ENCODE data around the gene RPL27.

The RPL27 gene

DNA sequence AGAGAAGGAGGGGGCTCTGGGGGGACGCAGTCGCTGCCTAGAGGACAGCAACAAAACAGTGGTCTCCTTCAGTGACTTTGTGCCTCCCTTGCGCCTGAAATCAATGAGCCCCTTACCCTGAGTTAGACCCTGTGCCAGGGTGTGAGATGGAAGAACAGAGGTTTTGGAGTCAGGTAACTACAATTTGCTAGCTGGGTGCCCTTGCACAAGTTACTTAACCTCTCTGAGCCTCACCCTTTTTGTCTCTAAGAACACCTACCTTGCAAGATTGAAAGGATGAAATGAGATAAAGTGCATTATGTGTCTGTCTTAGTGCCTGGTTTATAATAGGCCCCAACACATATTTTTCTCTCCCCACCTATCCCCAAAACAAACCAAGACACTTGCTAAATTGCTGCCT lies 36.7 kb downstream of the RPL27 start:
- Histone ChIP-seq H3K9me3 (ENCODE audit: insufficient read depth, low read depth, low read length) (no peaks in the 10 kb centered on the region), H4K91ac (ENCODE audit: low read depth, low read length) (no peak overlapping the region), H3K9ac (ENCODE audit: low read length) (no peak overlapping the region), H2AK5ac (ENCODE audit: low read length) (no peak overlapping the region), H3K18ac (ENCODE audit: low read length) (no peak overlapping the region), H3K4me3 (ENCODE audit: low read depth, low read length) (no peak overlapping the region), H3K4ac (ENCODE audit: low read depth, low read length) (no peak overlapping the region), H3K4me2 (ENCODE audit: low read length) (no peak overlapping the region), H3K27ac (ENCODE audit: low read depth, low read length) (no peak overlapping the region), H4K12ac (ENCODE audit: low read depth, low read length) (no peak overlapping the region), H3K4me1 (ENCODE audit: control insufficient read depth in 1 of 2, insufficient read depth in 2 of 2, low read length in 2 of 2) (peaks cover 8 to 10% of the 10 kb centered on the region in 2 experiments), H3K79me2 (ENCODE audit: control insufficient read depth, insufficient read depth, low read length, poor library complexity) (no peaks in the 10 kb centered on the region), H3K36me3 (ENCODE audit: control insufficient read depth in 1 of 2, insufficient read depth in 2 of 2, low read length in 2 of 2) (no peaks in the 10 kb centered on the region), H3K23ac (ENCODE audit: low read length) (no peak overlapping the region), H3K27me3 (ENCODE audit: insufficient read depth, low read length) (no peaks in the 10 kb centered on the region), H2BK120ac (ENCODE audit: insufficient read depth, low read length, poor library complexity) (no peak overlapping the region), H3K14ac (ENCODE audit: low read length) (no peak overlapping the region), H2AFZ (ENCODE audit: insufficient read depth, low read length, poor library complexity) (no peak overlapping the region), H2BK5ac (ENCODE audit: low read depth, low read length, poor library complexity) (no peak overlapping the region), H2BK12ac (ENCODE audit: low read length) (no peak overlapping the region), H4K8ac (ENCODE audit: low read depth, low read length) (no peak overlapping the region), H3K79me1 (ENCODE audit: low read length) (no peaks in the 10 kb centered on the region)
- no CpG with 5 or more reads among the region's 3 CpGs for WGBS (ENCODE audit: extremely low coverage, insufficient coverage, insufficient read length)
- no peak for DNase-seq

GRCh38 chr17:43039646-43040045 lies 41.4 kb downstream of the RPL27 start:
- H2BK5ac ChIP-seq (ENCODE audit: low read depth, low read length, poor library complexity), result no peak overlapping the region
- H4K12ac ChIP-seq (ENCODE audit: low read depth, low read length), result no peak overlapping the region
- H2AK5ac ChIP-seq (ENCODE audit: low read length), result no peak overlapping the region
- no peak overlapping the region for H2BK120ac ChIP-seq (ENCODE audit: insufficient read depth, low read length, poor library complexity)
- no peak overlapping the region for H3K27ac ChIP-seq (ENCODE audit: low read depth, low read length)
- no peak overlapping the region for H3K4me2 ChIP-seq (ENCODE audit: low read length)
- H3K9me3 ChIP-seq (ENCODE audit: insufficient read depth, low read depth, low read length), result no peaks in the 10 kb centered on the region
- no peaks in the 10 kb centered on the region for H3K36me3 ChIP-seq (ENCODE audit: control insufficient read depth in 1 of 2, insufficient read depth in 2 of 2, low read length in 2 of 2)
- H3K4me1 ChIP-seq (ENCODE audit: control insufficient read depth in 1 of 2, insufficient read depth in 2 of 2, low read length in 2 of 2), result no peaks in the 10 kb centered on the region
- H3K79me2 ChIP-seq (ENCODE audit: control insufficient read depth, insufficient read depth, low read length, poor library complexity), result no peaks in the 10 kb centered on the region
- no peak overlapping the region for H3K18ac ChIP-seq (ENCODE audit: low read length)
- no peak overlapping the region for H3K23ac ChIP-seq (ENCODE audit: low read length)
- H3K4ac ChIP-seq (ENCODE audit: low read depth, low read length), result no peak overlapping the region
- DNase-seq, result no peak
- H3K27me3 ChIP-seq (ENCODE audit: insufficient read depth, low read length), result no peaks in the 10 kb centered on the region
- no peak overlapping the region for H3K9ac ChIP-seq (ENCODE audit: low read length)
- no peak overlapping the region for H4K91ac ChIP-seq (ENCODE audit: low read depth, low read length)
- no CpG with 5 or more reads among the region's 2 CpGs for WGBS (ENCODE audit: extremely low coverage, insufficient coverage, insufficient read length)
- H3K4me3 ChIP-seq (ENCODE audit: low read depth, low read length), result no peak overlapping the region
- H4K8ac ChIP-seq (ENCODE audit: low read depth, low read length), result no peak overlapping the region
- H2BK12ac ChIP-seq (ENCODE audit: low read length), result no peak overlapping the region
- no peak overlapping the region for H3K14ac ChIP-seq (ENCODE audit: low read length)
- no peaks in the 10 kb centered on the region for H3K79me1 ChIP-seq (ENCODE audit: low read length)
- no peak overlapping the region for H2AFZ ChIP-seq (ENCODE audit: insufficient read depth, low read length, poor library complexity)

DNA sequence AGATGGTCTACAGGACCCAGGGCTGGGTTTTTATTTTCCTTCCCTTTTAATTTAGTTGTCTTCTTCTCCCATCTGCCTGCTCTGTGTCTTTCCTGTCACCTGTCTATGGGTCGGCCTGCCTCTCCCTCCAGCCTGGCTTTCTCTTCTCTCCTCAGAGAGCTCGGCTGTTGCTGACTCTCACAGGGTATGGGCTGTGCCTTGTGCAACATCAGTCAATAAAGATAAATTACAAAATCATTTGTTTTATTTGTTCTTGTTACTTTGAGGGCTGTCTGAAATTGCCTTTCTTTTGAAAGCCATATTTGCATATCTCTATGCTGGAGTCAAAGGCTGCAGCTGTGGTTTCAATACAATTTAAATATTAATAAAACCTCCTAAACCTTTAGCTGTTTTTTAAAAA lies 42.4 kb downstream of the RPL27 start:
- Histone ChIP-seq H3K9me3 (ENCODE audit: insufficient read depth, low read depth, low read length) (no peaks in the 10 kb centered on the region), H3K4me1 (ENCODE audit: control insufficient read depth in 1 of 2, insufficient read depth in 2 of 2, low read length in 2 of 2) (no peaks in the 10 kb centered on the region), H4K8ac (ENCODE audit: low read depth, low read length) (no peak overlapping the region), H4K91ac (ENCODE audit: low read depth, low read length) (no peak overlapping the region), H3K4ac (ENCODE audit: low read depth, low read length) (no peak overlapping the region), H2BK12ac (ENCODE audit: low read length) (no peak overlapping the region), H3K36me3 (ENCODE audit: control insufficient read depth in 1 of 2, insufficient read depth in 2 of 2, low read length in 2 of 2) (no peaks in the 10 kb centered on the region), H3K14ac (ENCODE audit: low read length) (no peak overlapping the region), H3K4me3 (ENCODE audit: low read depth, low read length) (no peak overlapping the region), H2AFZ (ENCODE audit: insufficient read depth, low read length, poor library complexity) (no peak overlapping the region), H3K9ac (ENCODE audit: low read length) (no peak overlapping the region), H3K79me2 (ENCODE audit: control insufficient read depth, insufficient read depth, low read length, poor library complexity) (no peaks in the 10 kb centered on the region), H2BK5ac (ENCODE audit: low read depth, low read length, poor library complexity) (no peak overlapping the region), H2BK120ac (ENCODE audit: insufficient read depth, low read length, poor library complexity) (no peak overlapping the region), H3K4me2 (ENCODE audit: low read length) (no peak overlapping the region), H2AK5ac (ENCODE audit: low read length) (no peak overlapping the region), H4K12ac (ENCODE audit: low read depth, low read length) (no peak overlapping the region), H3K27me3 (ENCODE audit: insufficient read depth, low read length) (no peaks in the 10 kb centered on the region), H3K18ac (ENCODE audit: low read length) (no peak overlapping the region), H3K23ac (ENCODE audit: low read length) (no peak overlapping the region), H3K27ac (ENCODE audit: low read depth, low read length) (no peak overlapping the region), H3K79me1 (ENCODE audit: low read length) (no peaks in the 10 kb centered on the region)
- no CpG with 5 or more reads among the region's 2 CpGs for WGBS (ENCODE audit: extremely low coverage, insufficient coverage, insufficient read length)
- no peak for DNase-seq

DNA sequence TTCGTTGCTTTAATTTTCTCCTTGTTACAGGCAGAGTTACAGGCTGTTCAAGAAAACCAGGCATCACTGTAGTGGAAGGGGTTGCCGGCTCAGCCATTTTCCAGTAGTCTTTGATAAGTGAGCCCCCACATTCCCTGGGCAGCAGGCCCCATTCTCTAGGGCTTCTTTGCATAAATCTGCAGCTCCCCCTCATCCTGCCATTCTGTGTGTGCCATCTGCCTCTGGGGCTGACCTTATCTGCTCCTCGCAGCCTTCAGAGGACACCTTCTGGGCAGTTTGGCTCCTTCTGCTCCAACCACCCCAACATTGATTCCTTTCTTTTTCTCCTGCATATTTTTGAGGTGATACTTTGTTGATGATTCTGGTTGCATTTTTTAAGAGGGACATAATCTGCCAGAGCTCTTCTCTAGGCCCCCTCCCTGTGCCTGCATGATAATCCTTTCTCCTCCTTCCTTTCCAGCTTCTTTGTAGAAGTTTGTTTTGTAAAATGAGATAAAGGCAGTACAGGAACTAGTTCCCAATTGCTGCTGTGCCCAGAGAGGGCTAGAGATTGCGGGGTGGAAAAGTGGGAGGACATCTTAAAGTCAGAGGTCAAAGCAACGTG lies 43.9 kb downstream of the RPL27 start:
- Histone ChIP-seq H3K9me3 (ENCODE audit: insufficient read depth, low read depth, low read length) (no peaks in the 10 kb centered on the region), H3K27me3 (ENCODE audit: insufficient read depth, low read length) (no peaks in the 10 kb centered on the region), H2BK5ac (ENCODE audit: low read depth, low read length, poor library complexity) (no peak overlapping the region), H2AK5ac (ENCODE audit: low read length) (no peak overlapping the region), H4K12ac (ENCODE audit: low read depth, low read length) (no peak overlapping the region), H3K4ac (ENCODE audit: low read depth, low read length) (no peak overlapping the region), H2AFZ (ENCODE audit: insufficient read depth, low read length, poor library complexity) (no peak overlapping the region), H3K4me1 (ENCODE audit: control insufficient read depth in 1 of 2, insufficient read depth in 2 of 2, low read length in 2 of 2) (no peaks in the 10 kb centered on the region), H3K18ac (ENCODE audit: low read length) (no peak overlapping the region), H3K36me3 (ENCODE audit: control insufficient read depth in 1 of 2, insufficient read depth in 2 of 2, low read length in 2 of 2) (peaks cover 2% of the 10 kb centered on the region in 2 experiments), H3K79me1 (ENCODE audit: low read length) (no peaks in the 10 kb centered on the region), H3K27ac (ENCODE audit: low read depth, low read length) (no peak overlapping the region), H3K4me2 (ENCODE audit: low read length) (no peak overlapping the region), H3K23ac (ENCODE audit: low read length) (no peak overlapping the region), H4K8ac (ENCODE audit: low read depth, low read length) (no peak overlapping the region), H3K14ac (ENCODE audit: low read length) (no peak overlapping the region), H3K4me3 (ENCODE audit: low read depth, low read length) (no peak overlapping the region), H3K79me2 (ENCODE audit: control insufficient read depth, insufficient read depth, low read length, poor library complexity) (no peaks in the 10 kb centered on the region), H3K9ac (ENCODE audit: low read length) (no peak overlapping the region), H2BK120ac (ENCODE audit: insufficient read depth, low read length, poor library complexity) (no peak overlapping the region), H4K91ac (ENCODE audit: low read depth, low read length) (no peak overlapping the region), H2BK12ac (ENCODE audit: low read length) (no peak overlapping the region)
- DNase-seq, result no peak
- no CpG with 5 or more reads among the region's 5 CpGs for WGBS (ENCODE audit: extremely low coverage, insufficient coverage, insufficient read length)

Data from trophoblast cell (in vitro differentiated cells and primary cell).